ENCODE data around the gene SLC46A2.

The SLC46A2 gene

GRCh38 chr9:112852741-112853504, 37.8 kb downstream of the SLC46A2 start:
- Histone ChIP-seq H3K4me3 (no peak overlapping the region), H3K4me1 (peaks cover 8% of the 10 kb centered on the region; the same call in 1 of the 2 replicates), H3K27me3 (no peaks in the 10 kb centered on the region), H3K9me3 (no peaks in the 10 kb centered on the region), H3K27ac (no peak overlapping the region), H3K4me2 (no peak overlapping the region), H4K20me1 (0 out of 2 replicates have a peak, but pooled peaks cover 6% of the 10 kb centered on the region), H3K9ac (no peak overlapping the region), H3K36me3 (peaks cover 53% of the 10 kb centered on the region)
- TF ChIP-seq Cebpa-rat (IDR thresholded peaks at IDR 0.05): no peak

DNA sequence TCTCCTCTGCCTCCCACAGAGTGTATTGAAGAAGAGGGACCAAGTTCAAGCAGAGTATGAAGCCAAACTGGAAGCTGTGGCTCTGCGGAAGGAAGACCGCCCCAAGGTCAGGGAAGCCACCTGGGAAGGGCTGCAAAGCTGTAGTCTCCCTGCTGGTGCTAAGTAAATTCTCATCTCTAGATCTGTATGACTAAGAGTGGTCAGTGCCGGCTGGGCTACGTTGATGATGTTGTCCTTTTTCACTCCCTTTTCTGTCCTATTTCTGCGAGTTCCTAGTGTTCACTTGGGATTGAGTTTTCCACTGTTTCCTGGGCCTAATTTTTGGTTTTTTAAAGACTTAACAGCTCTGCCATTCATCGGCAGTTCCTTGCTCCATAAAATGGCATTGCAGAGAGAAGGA, 39.8 kb downstream of the SLC46A2 start:
- no peaks in the 10 kb centered on the region for H3K9me3 ChIP-seq
- H3K36me3 ChIP-seq: peaks cover 53% of the 10 kb centered on the region
- no peaks in the 10 kb centered on the region for H4K20me1 ChIP-seq
- H3K4me3 ChIP-seq: no peak overlapping the region
- no peak overlapping the region for H3K9ac ChIP-seq
- H3K27me3 ChIP-seq: no peaks in the 10 kb centered on the region
- H3K4me1 ChIP-seq: peaks cover 12% of the 10 kb centered on the region; the same call in 1 of the 2 replicates
- no peak for TF ChIP-seq Cebpa-rat (IDR thresholded peaks at IDR 0.05)
- no peak overlapping the region for H3K27ac ChIP-seq
- no peak overlapping the region for H3K4me2 ChIP-seq

DNA sequence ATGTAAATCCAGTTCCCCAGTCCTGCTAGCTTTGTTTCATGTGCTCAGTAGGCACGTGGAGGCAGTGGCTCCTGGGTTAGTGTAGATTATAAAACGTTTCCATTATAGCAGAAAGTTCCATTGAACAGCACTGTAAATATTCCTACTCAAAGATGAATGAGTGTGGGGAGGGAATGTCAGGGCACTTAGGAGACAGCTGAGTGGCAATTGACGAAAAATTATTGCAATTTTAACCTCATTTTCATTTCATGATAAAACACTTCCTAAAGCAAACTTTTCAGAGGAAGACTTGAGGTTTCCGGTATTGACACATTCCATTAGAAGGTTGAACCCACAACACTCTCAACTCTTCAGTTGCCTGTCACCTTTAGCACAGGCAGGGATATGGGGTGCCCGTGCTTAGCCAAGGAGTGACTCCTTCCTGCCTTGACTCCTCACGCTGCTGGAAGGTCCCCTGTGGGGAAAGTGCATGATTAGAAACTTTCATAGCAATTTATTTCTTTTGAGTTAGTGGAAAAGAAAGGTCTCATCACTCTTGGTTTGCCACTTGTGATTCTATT, 41.2 kb downstream of the SLC46A2 start:
- H3K36me3 ChIP-seq: peaks cover 51% of the 10 kb centered on the region
- no peaks in the 10 kb centered on the region for H3K9me3 ChIP-seq
- no peak for TF ChIP-seq Cebpa-rat (IDR thresholded peaks at IDR 0.05)
- H3K27ac ChIP-seq: no peak overlapping the region
- peaks cover 12% of the 10 kb centered on the region; the same call in 1 of the 2 replicates for H3K4me1 ChIP-seq
- no peak overlapping the region for H3K4me2 ChIP-seq
- no peaks in the 10 kb centered on the region for H4K20me1 ChIP-seq
- H3K27me3 ChIP-seq: no peaks in the 10 kb centered on the region
- no peak overlapping the region for H3K4me3 ChIP-seq
- H3K9ac ChIP-seq: no peak overlapping the region

- no peak overlapping the region for H3K9ac ChIP-seq
- peaks cover 12% of the 10 kb centered on the region; the same call in 1 of the 2 replicates for H3K4me1 ChIP-seq
- peaks cover 49% of the 10 kb centered on the region for H3K36me3 ChIP-seq
- H3K4me3 ChIP-seq: no peak overlapping the region
- TF ChIP-seq Cebpa-rat (IDR thresholded peaks at IDR 0.05): no peak
- no peak overlapping the region for H3K27ac ChIP-seq
- H4K20me1 ChIP-seq: no peaks in the 10 kb centered on the region
- 0 out of 2 replicates have a peak overlapping the region, but pooled peaks have one; percentile 23 for H3K4me2 ChIP-seq
- H3K9me3 ChIP-seq: no peaks in the 10 kb centered on the region
- no peaks in the 10 kb centered on the region for H3K27me3 ChIP-seq
These were observed 42.1 kb downstream of the SLC46A2 start for GRCh38 chr9:112848316-112849151.

GRCh38 chr9:112846528-112847488, 43.9 kb downstream of the SLC46A2 start:
- Histone ChIP-seq H3K36me3 (peaks cover 53% of the 10 kb centered on the region), H4K20me1 (no peaks in the 10 kb centered on the region), H3K4me2 (no peak overlapping the region), H3K9ac (no peak overlapping the region), H3K4me3 (no peak overlapping the region), H3K4me1 (peaks cover 12% of the 10 kb centered on the region; the same call in 1 of the 2 replicates), H3K9me3 (no peaks in the 10 kb centered on the region), H3K27ac (no peak overlapping the region), H3K27me3 (no peaks in the 10 kb centered on the region)
- TF ChIP-seq Cebpa-rat (IDR thresholded peaks at IDR 0.05): no peak

- Histone ChIP-seq H3K4me3 (no peak overlapping the region), H3K27me3 (no peaks in the 10 kb centered on the region), H3K9ac (no peak overlapping the region), H3K27ac (no peak overlapping the region), H3K4me1 (peaks cover 12% of the 10 kb centered on the region; the same call in 1 of the 2 replicates), H3K36me3 (peaks cover 46% of the 10 kb centered on the region), H3K4me2 (no peak overlapping the region), H3K9me3 (no peaks in the 10 kb centered on the region), H4K20me1 (no peaks in the 10 kb centered on the region)
- TF ChIP-seq Cebpa-rat (IDR thresholded peaks at IDR 0.05): no peak
These were observed 45.7 kb downstream of the SLC46A2 start for GRCh38 chr9:112844771-112845542.

- H3K4me1 ChIP-seq: 0 out of 2 replicates have a peak, but pooled peaks cover 4% of the 10 kb centered on the region
- TF ChIP-seq Cebpa-rat (IDR thresholded peaks at IDR 0.05): no peak
- no peaks in the 10 kb centered on the region for H3K27me3 ChIP-seq
- no peaks in the 10 kb centered on the region for H3K9me3 ChIP-seq
- H4K20me1 ChIP-seq: no peaks in the 10 kb centered on the region
- peaks cover 56% of the 10 kb centered on the region for H3K36me3 ChIP-seq
- no peak overlapping the region for H3K27ac ChIP-seq
- no peak overlapping the region for H3K4me3 ChIP-seq
- no peak overlapping the region for H3K9ac ChIP-seq
- no peak overlapping the region for H3K4me2 ChIP-seq
These were observed 48.1 kb downstream of the SLC46A2 start for GRCh38 chr9:112842555-112842954.

DNA sequence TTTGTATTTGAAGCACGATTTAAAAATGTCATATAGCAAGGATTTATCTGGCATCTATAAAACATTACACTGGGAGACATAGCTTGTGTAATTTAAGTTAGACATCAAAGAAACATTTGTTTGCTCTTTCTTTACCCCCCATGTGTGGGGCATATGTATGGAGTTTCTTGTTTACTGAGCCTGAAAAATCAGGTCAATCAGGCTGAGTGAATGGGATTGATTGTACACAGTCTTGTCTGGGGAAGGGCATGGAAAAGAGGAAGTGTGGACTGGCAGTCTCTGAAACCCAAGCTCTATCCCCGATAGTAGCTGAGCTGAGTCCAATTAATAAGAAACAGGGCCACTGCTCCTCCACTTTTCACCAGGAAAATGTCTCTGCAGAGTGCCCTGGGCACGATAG, 49.4 kb downstream of the SLC46A2 start:
- Histone ChIP-seq H3K4me1 (peaks cover 7% of the 10 kb centered on the region), H3K9me3 (no peaks in the 10 kb centered on the region), H3K27ac (no peak overlapping the region), H3K4me2 (no peak overlapping the region), H3K9ac (no peak overlapping the region), H4K20me1 (no peaks in the 10 kb centered on the region), H3K27me3 (no peaks in the 10 kb centered on the region), H3K36me3 (peaks cover 66% of the 10 kb centered on the region), H3K4me3 (no peak overlapping the region)
- no peak for TF ChIP-seq Cebpa-rat (IDR thresholded peaks at IDR 0.05)

All from BLaER1 (cell line).